AG04450 (cell line): ENCODE results near the gene ATP12A. TPM values are rescaled to one million over a fixed set of nuclear protein-coding genes. Genes with fewer than 3 reads are reported as not detected.

Source experiments
- CTCF ChIA-PET: fragments of 300-600, 350-600 bp; formaldehyde crosslinking; extraction: SDS; loops from one replicate; lab custom pipeline; 2022; ENCODE audit warnings: antibody characterized with exemption, inconsistent platforms; lab: Charles Lee
- POLR2A ChIA-PET: fragments of 350-600 bp; formaldehyde crosslinking; extraction: SDS; loops from one replicate; lab custom pipeline; 2021; ENCODE audit warnings: antibody characterized with exemption, inconsistent platforms; lab: Yijun Ruan, JAX
- DNase-seq: peaks from one replicate; pipeline ENCODE4 v3.0.0-alpha.2; 2011; ENCODE audit warnings: low read depth, low spot score
- H3K27ac ChIP-seq: one replicate; pipeline ENCODE4 v1.5.1; 2012; ENCODE audit warnings: low read depth, low read length, control low read depth
- H3K27me3 ChIP-seq: one replicate; pipeline ENCODE4 v1.6.0; 2012; ENCODE audit warnings: low read length; ENCODE audit not compliant: control insufficient read depth, insufficient read depth
- H3K4me3 ChIP-seq: 2 replicates; pipeline ENCODE4 v1.5.1; 2011; ENCODE audit warnings: mild to moderate bottlenecking, low read depth, low read length, control low read depth
- H3K9me3 ChIP-seq: 2 replicates; pipeline ENCODE4 v1.5.1; 2012; ENCODE audit warnings: low read length; ENCODE audit not compliant: control insufficient read depth, insufficient read depth
- polyA plus RNA-seq: library from polyadenylated mRNA; depleted of rRNA; stranded (reverse); fragments of >200 nt; gene quantifications from 2 replicates; pipeline ENCODE4 v1.2.3, GENCODE V29; 2011
- TF ChIP-seq, protein P1 (sequence below): IDR thresholded peaks from 2 replicates; pipeline ENCODE4 v1.5.1; 2011; ENCODE audit warnings: low read depth, low read length, control low read depth, inconsistent platforms

The ATP12A gene
- polyA plus RNA-seq, 1 experiment = not detected

DNA sequence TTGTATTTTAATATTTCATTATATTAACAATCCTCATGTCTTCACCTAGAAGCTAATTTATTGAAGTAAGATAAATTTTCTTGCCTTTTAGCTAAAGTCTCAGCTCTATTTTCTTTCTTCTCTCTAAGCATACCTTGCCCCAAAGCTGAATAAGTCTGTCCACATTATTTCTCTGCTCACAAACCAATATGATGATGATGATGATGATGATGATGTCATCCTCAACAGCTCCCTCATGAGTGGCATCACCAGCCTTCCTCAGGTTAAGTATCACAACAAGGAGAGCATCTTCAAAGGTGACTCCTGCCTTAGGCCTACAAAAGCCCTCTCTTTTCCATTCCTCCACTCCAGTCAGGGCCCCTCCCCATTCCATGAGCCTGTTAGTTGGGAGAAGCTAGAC, 31.9 kb upstream of the ATP12A start:
- Histone ChIP-seq H3K27ac (no peak overlapping the region), H3K27me3 (peaks cover 9% of the 10 kb centered on the region), H3K9me3 (no peaks in the 10 kb centered on the region; the same call in 1 of the 2 replicates), H3K4me3 (no peak overlapping the region)
- ChIA-PET POLR2A (no interaction called here), CTCF (interaction anchor here (1.2 kb wide), 1 partner anchor 34 kb away, joined by 3 read pairs; no protein-coding TSS in a partner anchor)
- DNase-seq = no peak
- TF ChIP-seq, protein P1, sequence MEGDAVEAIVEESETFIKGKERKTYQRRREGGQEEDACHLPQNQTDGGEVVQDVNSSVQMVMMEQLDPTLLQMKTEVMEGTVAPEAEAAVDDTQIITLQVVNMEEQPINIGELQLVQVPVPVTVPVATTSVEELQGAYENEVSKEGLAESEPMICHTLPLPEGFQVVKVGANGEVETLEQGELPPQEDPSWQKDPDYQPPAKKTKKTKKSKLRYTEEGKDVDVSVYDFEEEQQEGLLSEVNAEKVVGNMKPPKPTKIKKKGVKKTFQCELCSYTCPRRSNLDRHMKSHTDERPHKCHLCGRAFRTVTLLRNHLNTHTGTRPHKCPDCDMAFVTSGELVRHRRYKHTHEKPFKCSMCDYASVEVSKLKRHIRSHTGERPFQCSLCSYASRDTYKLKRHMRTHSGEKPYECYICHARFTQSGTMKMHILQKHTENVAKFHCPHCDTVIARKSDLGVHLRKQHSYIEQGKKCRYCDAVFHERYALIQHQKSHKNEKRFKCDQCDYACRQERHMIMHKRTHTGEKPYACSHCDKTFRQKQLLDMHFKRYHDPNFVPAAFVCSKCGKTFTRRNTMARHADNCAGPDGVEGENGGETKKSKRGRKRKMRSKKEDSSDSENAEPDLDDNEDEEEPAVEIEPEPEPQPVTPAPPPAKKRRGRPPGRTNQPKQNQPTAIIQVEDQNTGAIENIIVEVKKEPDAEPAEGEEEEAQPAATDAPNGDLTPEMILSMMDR = no peak

DNA sequence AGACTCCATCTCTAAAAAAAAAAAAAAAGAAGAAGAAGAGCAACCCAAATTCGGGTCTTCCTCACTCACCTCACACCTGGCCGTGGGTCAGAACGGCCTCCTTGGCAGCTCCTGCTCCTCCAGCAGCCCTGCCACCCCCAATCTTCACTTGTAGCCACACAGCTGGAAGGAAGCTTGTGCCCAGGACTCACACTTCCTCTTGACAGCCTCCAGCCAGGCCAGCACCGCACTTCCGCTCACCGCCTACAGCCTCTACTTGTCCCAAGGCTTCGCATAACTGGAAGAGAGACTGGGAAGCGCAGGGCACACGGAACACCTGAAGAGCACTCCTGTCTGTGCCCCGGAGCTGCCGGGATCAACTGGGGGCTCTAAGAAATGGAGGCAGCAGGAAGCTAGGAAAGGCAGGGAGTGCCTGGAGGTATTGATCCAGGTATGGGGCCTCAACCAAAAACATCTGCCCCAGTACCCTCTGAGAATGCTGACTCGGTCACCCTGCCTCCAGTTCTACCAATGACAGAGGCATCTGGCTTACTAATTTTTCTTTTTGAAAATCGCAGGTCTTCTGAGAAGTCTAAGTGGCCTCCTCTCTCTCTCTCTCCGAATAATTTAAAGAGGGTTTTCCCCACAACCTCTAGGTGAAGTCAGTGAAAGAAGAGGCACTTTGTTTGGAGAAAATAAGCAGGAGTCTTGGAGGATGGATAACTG, 31.1 kb upstream of the ATP12A start:
- POLR2A ChIA-PET = no interaction called here
- TF ChIP-seq, protein P1 = no peak

DNA sequence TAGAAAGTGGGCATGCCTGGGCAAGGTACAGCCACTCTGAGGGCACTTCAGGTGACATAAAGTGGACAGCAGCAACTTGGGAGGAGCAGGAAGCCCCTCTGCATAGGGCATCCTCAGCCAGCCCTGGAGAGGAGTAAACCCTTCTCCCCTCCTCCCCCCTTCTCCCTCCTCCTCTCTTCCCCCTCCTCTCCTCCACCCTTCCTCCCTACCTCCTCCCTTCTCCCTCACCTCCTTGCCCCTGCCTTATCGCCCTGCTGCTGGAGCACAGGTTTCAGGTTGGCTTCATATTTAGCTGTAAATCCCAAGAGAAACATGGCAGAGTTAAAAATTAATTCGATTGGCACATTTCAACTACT, 30.5 kb upstream of the ATP12A start:
- H3K4me3 ChIP-seq = no peak overlapping the region
- no peak overlapping the region for H3K27ac ChIP-seq
- DNase-seq = no peak
- H3K27me3 ChIP-seq = peaks cover 8% of the 10 kb centered on the region
- CTCF ChIA-PET = no interaction called here
- POLR2A ChIA-PET = no interaction called here
- TF ChIP-seq, protein P1 = no peak
- H3K9me3 ChIP-seq = no peaks in the 10 kb centered on the region; the same call in 1 of the 2 replicates

More for the DNA sequence above, 31.1 kb upstream of the ATP12A start:
- peaks cover 12% of the 10 kb centered on the region for H3K27me3 ChIP-seq
- no peaks in the 10 kb centered on the region; the same call in 1 of the 2 replicates for H3K9me3 ChIP-seq
- DNase-seq = no peak
- CTCF ChIA-PET = interaction anchor here (1.2 kb wide), 1 partner anchor 34 kb away, joined by 3 read pairs; no protein-coding TSS in a partner anchor
- no peak overlapping the region for H3K27ac ChIP-seq
- no peak overlapping the region for H3K4me3 ChIP-seq

DNA sequence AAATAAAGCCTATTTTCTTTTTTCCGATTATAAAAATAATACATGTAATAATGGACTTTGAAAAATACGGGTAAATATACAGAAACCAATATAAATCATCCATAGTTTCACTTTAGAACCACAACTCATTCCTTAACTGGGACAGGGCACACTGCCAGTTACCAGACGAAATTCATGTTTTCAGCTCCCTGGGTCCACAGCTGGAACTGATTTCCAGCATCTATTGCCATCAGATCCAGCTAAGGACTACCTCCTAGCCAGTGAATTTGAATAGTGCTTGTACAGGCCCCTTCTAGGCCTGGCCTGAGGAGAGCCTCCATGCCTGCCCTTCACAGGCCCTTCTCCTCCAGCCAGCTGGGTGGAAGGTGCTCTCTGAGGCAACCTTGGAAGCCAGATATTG, 30.0 kb upstream of the ATP12A start:
- Histone ChIP-seq H3K9me3 (no peaks in the 10 kb centered on the region; the same call in 1 of the 2 replicates), H3K27me3 (peaks cover 8% of the 10 kb centered on the region), H3K27ac (no peak overlapping the region), H3K4me3 (no peak overlapping the region)
- ChIA-PET POLR2A (no interaction called here), CTCF (no interaction called here)
- TF ChIP-seq, protein P1 = no peak
- DNase-seq = no peak

DNA sequence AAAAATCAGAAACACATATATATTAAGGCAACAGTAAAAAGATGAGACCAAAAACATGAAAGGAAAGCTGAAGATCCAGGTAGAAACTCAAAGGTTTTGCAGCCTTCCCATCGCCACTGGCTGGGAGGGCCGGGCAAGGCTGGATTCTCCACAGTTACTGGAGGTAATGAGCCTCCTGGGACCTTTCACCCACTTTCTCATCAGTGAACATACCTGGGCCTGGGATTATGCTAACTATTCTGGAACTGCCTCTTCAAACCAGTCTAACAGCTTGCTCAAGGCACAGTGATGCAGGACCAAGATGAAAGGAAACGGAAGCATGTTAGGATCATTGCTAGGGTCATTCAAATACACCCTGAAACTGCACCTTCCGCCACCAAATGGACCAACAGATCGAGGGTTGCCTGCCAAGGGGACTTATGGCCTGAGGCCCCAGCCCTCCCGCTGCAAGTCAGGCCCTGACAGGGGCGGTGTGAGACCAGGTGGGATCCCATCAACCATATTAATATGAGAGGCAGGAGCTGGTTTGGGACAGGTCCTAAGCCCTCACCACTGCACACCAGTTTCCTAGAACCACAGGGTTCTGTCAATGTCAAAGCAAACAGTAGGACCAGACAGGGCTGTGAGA, 28.4 kb upstream of the ATP12A start:
- Histone ChIP-seq H3K27ac (no peak overlapping the region), H3K9me3 (no peaks in the 10 kb centered on the region; the same call in 1 of the 2 replicates), H3K27me3 (peaks cover 8% of the 10 kb centered on the region), H3K4me3 (no peak overlapping the region)
- DNase-seq = no peak
- ChIA-PET POLR2A (no interaction called here), CTCF (no interaction called here)
- TF ChIP-seq, protein P1 = no peak
